Measurements from ENCODE around the gene TEK. TPM values are rescaled to one million over a fixed set of nuclear protein-coding genes. Genes with fewer than 3 reads are reported as not detected.

The TEK gene
- polyA plus RNA-seq, 1 donor (not counting 4 experiments of a cell fraction or from before 2014, with no cell fraction given): 0.03 TPM

- DNase-seq (ENCODE audit: low read depth, low spot score) (no peak), FAIRE-seq (no peak)
- no peak overlapping the region for H3K27ac ChIP-seq (ENCODE audit: control insufficient read depth, insufficient read depth, low read length)
- H3K79me2 ChIP-seq (ENCODE audit: control insufficient read depth, insufficient read depth, low read length): no peaks in the 10 kb centered on the region
- H2AFZ ChIP-seq (ENCODE audit: control insufficient read depth, low read length): no peak overlapping the region
- H3K4me3 ChIP-seq (ENCODE audit: control insufficient read depth in 2 of 3, extremely low read depth in 1 of 3, insufficient read depth in 2 of 3, low read depth in 1 of 3, low read length in 3 of 3): no peak overlapping the region
- H3K4me2 ChIP-seq (ENCODE audit: control insufficient read depth, extremely low read depth, insufficient read depth, low read depth, low read length): no peak overlapping the region
- no peaks in the 10 kb centered on the region for H4K20me1 ChIP-seq (ENCODE audit: control insufficient read depth, extremely low read depth, insufficient read depth, low read length)
- dilution Hi-C loops (cut with MboI; ENCODE audit: extremely low pct_ligation_motif_present, low sequenced_read_pairs): no loop called here
- H3K9me1 ChIP-seq (ENCODE audit: control insufficient read depth, extremely low read depth, insufficient read depth, low read length): no peaks in the 10 kb centered on the region
- no peaks in the 10 kb centered on the region for H3K9me3 ChIP-seq (ENCODE audit: control insufficient read depth, low read depth, low read length)
- TF ChIP-seq EZH2 (IDR thresholded peaks at IDR 0.05; ENCODE audit: low read length) (no peak), CTCF (optimal IDR thresholded peaks at IDR 0.05 in 1 of 3, IDR thresholded peaks at IDR 0.05 in 1 of 3, conservative IDR thresholded peaks at IDR 0.05 in 1 of 3; ENCODE audit: extremely low read depth in 1 of 3, insufficient read depth in 2 of 3, low read length in 3 of 3) (no peak)
- no peaks in the 10 kb centered on the region for H3K36me3 ChIP-seq (ENCODE audit: control insufficient read depth in 2 of 2, extremely low read depth in 1 of 2, insufficient read depth in 2 of 2, low read length in 2 of 2)
- H3K9ac ChIP-seq (ENCODE audit: control insufficient read depth, extremely low read depth, insufficient read depth, low read length): no peak overlapping the region
- no peaks in the 10 kb centered on the region for H3K4me1 ChIP-seq (ENCODE audit: control insufficient read depth, extremely low read depth, insufficient read depth, low read length)
- no peaks in the 10 kb centered on the region for H3K27me3 ChIP-seq (ENCODE audit: control insufficient read depth, extremely low read depth, insufficient read depth, low read length)
Measured at GRCh38 chr9:27278374-27278773, 169.3 kb downstream of the TEK start.

- Histone ChIP-seq H2AFZ (ENCODE audit: control insufficient read depth, low read length) (no peak overlapping the region), H3K36me3 (ENCODE audit: control insufficient read depth in 2 of 2, extremely low read depth in 1 of 2, insufficient read depth in 2 of 2, low read length in 2 of 2) (no peaks in the 10 kb centered on the region), H3K4me1 (ENCODE audit: control insufficient read depth, extremely low read depth, insufficient read depth, low read length) (no peaks in the 10 kb centered on the region), H3K4me3 (ENCODE audit: control insufficient read depth in 2 of 3, extremely low read depth in 1 of 3, insufficient read depth in 2 of 3, low read depth in 1 of 3, low read length in 3 of 3) (no peak overlapping the region), H3K9me3 (ENCODE audit: control insufficient read depth, low read depth, low read length) (no peaks in the 10 kb centered on the region), H3K9me1 (ENCODE audit: control insufficient read depth, extremely low read depth, insufficient read depth, low read length) (no peaks in the 10 kb centered on the region), H3K4me2 (ENCODE audit: control insufficient read depth, extremely low read depth, insufficient read depth, low read depth, low read length) (no peak overlapping the region), H4K20me1 (ENCODE audit: control insufficient read depth, extremely low read depth, insufficient read depth, low read length) (no peaks in the 10 kb centered on the region), H3K9ac (ENCODE audit: control insufficient read depth, extremely low read depth, insufficient read depth, low read length) (no peak overlapping the region), H3K27me3 (ENCODE audit: control insufficient read depth, extremely low read depth, insufficient read depth, low read length) (no peaks in the 10 kb centered on the region), H3K79me2 (ENCODE audit: control insufficient read depth, insufficient read depth, low read length) (no peaks in the 10 kb centered on the region), H3K27ac (ENCODE audit: control insufficient read depth, insufficient read depth, low read length) (no peak overlapping the region)
- dilution Hi-C loops (cut with MboI; ENCODE audit: extremely low pct_ligation_motif_present, low sequenced_read_pairs): no loop called here
- no peak for TF ChIP-seq CTCF (optimal IDR thresholded peaks at IDR 0.05 in 1 of 3, IDR thresholded peaks at IDR 0.05 in 1 of 3, conservative IDR thresholded peaks at IDR 0.05 in 1 of 3; ENCODE audit: extremely low read depth in 1 of 3, insufficient read depth in 2 of 3, low read length in 3 of 3)
- TF ChIP-seq EZH2 (IDR thresholded peaks at IDR 0.05; ENCODE audit: low read length): no peak
- DNase-seq (ENCODE audit: low read depth, low spot score) (no peak), FAIRE-seq (no peak)
Measured at GRCh38 chr9:27279611-27280010, 170.6 kb downstream of the TEK start.

Small RNAs within 50 kb of the gene (small RNA-seq; reads per million reads assigned to genes)
- 0 reads per million in 3 experiments for gene AL355433.1 (ENCODE audit: insufficient read length in 3 of 3, low read depth in 3 of 3, low replicate concordance in 1 of 3)
- gene RNA5SP280 (ENCODE audit: insufficient read length in 3 of 3, low read depth in 3 of 3, low replicate concordance in 1 of 3): 0 reads per million in 3 experiments

Other genes starting within 250 kb of the TEK start
- gene CAAP1, start 216.4 kb upstream of the TEK start, polyA plus RNA-seq: 7.4 to 14.4 TPM (median 9.0 TPM) in 3 replicates
- gene PLAA, start 162.0 kb upstream of the TEK start, polyA plus RNA-seq: 15.0 to 30.3 TPM (median 25.3 TPM) in 3 replicates
- gene IFT74, start 152.8 kb upstream of the TEK start, polyA plus RNA-seq: 8.7 to 12.9 TPM (median 9.1 TPM) in 3 replicates
- gene LRRC19, start 103.6 kb upstream of the TEK start, polyA plus RNA-seq: not detected in 3 replicates
- gene EQTN, start 187.9 kb downstream of the TEK start, polyA plus RNA-seq: 0.08 to 0.21 TPM in 2 of 3 replicates, not detected in the other